Non-pigmented ciliary epithelial cell (primary cell): ENCODE results near the gene GALNT12.

Experiments
- DNase-seq: peaks from one replicate; pipeline ENCODE4 v3.0.0-alpha.2; 2010; ENCODE audit warnings: low read depth

GALNT12 gene

DNA sequence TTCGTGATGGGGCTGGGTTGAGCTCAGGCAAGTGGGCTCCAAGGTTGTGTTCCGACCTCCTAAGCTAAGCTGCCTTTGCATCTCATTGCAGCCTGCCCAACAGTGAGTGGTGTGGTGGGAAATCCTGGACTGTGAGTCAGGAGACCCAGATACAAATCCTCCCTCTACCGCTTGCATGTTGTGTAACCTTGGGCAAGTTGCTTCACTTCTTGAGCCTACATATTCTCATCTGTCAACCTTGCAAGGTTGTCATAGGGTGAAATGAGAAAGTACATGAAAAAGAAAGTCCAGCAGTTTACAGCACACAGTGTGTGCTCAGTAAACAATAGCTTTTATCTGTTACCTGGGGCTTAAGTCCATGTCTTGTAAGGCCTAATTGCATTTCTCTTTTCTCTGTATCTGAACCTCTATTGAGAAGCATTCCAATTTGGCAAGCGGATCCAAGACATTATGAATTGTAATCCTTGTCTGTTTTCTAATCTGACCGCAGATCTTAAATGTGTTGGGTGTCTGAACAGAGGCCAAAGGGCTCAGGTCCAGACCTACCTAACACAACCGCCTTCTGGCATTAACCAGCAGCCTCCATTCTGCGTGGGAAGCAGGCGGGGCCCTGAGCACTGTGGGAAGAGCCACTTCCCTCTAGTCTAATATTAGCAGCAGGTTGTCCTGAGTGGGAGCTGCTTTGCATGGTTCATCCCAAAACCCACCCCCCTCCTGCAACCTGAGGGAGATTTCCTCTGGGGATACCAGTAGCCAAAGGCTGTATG lies 1.8 kb upstream of the GALNT12 start:
- peak; percentile 67 for DNase-seq

DNA sequence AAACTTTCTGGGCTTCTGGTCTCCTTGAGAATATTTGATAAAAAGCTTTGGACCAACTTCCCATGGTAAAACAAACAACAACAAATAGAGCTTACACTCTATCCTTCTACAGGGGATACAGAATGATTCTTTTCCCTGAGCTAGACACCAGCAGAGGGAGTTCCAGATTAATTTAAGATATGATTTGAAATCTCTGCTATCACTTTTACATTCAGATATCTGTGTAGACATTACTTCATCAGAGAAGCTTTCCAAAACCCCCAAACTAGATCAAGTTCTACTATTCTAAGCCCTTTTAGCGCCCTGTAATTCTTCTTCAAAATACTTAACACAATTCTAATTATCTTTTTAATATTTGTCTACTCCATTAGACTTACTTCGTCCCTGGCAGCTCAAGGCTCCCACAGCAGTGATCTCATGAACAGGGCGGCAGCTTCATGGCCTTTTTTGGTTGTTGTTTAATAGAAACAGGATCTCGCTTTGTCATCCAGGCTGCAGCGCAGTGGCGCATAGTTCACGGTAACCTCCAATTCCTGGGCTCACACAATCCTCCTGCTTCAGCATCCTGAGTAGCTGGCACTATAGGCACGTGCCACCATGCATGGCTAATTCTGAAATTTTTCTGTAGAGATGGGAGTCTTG lies 955 bp upstream of the GALNT12 start:
- DNase-seq = no peak

DNA sequence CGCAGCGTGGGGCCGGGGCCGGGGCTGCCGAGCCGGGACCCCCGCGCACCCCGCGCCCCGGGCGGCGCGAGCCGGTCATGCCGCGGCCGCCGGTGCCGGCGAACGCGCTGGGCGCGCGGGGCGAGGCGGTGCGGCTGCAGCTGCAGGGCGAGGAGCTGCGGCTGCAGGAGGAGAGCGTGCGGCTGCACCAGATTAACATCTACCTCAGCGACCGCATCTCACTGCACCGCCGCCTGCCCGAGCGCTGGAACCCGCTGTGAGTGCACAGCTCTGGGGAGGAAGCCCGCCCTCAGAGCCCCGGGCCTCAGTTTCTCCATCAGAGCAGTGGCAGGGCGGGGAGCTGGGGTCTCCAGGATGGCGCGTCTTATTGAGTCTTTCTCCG lies 335 bp downstream of the GALNT12 start:
- DNase-seq = no peak

DNA sequence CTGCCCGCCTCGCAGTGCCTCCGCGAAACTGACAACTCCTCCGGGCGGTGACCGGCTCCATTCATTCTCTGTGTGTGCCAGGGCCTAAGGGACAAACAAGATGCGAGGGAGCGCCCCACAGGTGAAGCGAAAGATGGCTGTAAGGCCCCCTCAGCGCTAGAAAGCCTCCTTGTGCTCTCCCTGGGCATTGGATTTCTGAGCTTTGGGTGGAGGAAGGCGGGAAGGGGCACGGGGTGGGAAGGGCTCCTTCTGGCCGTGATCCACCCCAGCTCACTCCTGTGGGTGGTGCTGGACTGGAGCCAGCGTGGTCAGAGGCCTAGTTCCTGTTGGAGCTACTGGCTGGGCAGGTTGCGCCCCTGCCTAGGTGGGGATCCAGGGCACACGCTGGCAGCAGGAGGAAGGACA lies 943 bp downstream of the GALNT12 start:
- DNase-seq = no peak

DNA sequence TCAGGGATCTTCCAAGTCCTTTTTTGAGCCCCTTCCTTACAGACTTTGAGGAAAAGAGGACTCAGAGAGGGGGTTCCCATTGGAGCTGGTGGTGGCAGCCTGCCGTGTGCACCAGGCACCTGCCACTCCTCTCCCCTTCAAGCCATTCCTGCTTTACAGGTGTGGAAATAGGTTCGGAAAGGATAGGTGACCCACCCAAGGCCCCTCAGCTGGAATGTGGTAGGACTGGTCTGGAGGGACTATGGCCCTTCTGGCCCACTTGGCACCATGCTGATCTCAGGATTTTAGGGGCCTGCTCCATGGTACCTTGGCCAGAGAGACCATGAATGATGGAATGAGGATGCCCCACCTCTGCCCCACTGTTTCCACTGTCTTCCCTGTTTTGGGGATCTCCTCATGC lies 1.4 kb downstream of the GALNT12 start:
- no peak for DNase-seq

DNA sequence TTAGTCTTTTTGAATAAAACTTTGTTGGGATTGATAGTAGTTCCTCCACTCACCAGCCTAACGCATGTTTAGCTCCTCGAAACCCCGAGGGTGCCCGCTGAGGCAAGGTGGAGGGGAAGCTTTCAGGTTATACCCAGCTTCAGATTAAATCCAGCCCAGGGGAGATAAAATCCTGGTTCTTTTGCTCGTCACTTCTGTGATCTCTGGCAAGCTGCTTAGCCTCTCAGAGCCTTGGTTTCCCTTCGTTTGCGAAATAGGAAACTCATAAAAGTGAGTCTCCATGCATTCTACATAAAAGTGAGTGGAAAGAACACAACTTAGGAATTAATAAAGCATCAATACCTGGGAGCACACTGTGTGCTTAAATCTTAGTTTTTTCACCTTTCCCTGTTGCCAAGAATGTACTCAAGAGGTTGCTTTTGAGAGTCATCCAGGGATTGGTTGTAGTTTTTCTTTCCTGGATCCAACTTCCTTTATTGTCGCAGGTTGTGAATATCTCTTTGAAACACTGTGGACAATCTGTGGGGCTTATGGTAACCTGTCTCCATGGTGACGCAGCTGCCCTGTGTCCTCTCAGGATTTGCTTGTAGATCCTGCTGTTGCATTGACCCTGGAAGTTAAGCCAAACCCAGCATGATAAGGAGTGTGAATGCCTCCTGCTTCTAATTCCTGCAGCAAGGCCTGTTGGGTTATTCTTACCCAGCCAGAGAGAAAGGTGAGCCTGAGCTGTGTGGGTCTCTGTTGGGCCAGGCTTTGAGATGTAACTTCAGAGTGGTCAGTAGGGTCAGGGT lies 2.0 kb downstream of the GALNT12 start:
- no peak for DNase-seq

DNA sequence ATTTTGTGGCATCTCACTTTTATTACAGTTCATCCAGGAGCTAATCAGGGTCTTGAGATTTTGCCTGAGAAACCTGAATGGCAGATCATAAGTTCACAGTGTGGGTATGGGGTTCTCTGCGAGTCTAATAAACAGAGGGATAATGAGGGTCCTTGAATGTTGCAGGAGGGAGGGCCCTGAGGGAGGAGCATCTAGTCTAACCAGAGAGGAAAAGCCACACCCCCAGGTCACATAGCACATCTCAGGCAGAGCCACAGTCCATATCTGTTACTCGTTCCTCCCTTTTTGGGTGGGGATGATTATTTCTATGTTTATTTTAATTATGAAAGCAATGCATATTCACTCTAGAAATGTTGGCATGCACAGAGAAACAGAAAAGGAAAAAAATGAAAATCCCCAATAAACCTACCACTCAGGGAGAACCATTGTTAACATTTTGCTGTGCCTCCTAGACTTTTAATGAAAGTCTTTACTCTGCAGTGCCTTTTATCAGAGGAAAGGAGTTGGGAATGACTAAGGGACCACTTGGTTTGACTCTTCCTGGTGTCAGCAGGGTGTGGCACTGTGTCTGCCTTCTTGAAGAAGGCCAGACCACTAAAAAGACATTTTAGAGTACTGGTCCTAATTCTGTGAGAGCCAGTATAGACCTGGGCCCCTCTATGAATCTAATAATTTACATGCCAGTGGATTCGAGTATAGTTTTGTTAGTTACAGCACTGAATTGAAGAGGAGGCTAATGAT lies 2.8 kb downstream of the GALNT12 start:
- no peak for DNase-seq

DNA sequence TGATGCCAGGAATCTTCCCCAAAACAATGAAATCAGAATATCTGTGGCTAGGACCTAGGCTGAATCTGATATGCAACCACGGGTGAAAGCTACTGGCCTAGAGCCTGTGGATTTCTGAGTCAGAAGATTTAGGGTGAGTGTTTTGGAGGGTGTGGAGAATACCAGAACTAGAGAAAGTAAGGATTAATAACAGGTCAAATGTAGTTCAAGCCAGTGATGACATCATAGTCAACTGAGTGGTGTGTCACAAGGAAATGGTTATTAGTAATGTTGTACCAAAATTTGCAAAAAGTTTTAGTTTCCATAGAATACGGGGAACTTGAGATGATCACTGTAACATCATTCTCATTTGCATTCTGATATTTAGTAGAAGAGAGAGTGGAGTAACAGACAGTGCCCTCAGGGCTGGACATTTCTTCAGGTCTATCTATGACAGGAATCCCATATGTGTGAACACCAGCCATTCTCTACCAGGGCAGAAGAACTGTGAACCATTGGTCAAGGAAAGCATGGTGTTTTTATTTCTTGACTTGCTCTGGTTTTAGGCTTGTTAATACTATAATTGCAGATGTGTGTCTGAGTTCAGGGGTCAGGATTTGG lies 3.7 kb downstream of the GALNT12 start:
- peak; percentile 96 for DNase-seq

DNA sequence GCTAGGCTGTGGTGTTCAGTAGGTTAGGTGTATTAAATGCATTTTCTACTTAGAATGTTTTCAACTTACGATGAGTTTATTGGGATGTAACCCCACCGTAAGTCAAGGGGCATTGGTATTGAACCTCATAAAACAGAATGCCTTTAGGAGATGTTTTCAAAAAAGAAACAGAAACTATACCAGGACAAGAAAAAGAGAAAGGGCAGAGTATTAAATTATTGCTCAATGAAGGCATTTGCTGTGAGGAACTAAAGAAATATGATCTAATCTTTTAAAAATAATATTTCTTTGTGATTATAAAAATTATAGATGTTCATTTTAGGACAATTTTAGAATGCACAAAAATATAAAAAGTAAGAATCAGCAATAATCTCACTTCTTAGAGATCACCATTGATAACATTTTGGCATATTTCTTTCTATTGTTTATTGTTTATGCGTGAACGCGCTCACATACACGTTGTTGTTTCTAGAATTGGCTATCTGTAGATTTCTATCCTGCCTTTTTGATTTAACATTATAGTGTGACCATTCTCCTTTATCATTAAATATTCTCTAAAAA lies 8.0 kb downstream of the GALNT12 start:
- DNase-seq = no peak

DNA sequence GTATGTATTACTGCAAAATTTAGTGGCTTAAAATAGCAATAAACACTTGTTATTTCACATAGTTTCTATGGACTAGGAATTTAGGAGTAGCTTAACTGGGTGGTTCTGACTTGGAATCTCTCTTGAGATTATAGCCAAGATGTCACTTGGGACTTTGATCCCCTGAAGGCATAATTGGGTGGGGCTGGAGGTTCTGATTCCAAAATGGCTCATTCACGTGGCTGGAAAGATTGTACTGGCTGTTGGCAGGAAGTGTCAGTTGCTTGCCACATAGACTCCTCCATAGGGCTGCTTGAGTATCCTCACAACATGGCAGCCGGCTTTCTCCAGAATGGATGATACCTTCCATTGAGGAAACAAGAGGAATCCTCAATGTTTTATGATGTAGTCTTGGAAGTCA lies 11.3 kb downstream of the GALNT12 start:
- no peak for DNase-seq

DNA sequence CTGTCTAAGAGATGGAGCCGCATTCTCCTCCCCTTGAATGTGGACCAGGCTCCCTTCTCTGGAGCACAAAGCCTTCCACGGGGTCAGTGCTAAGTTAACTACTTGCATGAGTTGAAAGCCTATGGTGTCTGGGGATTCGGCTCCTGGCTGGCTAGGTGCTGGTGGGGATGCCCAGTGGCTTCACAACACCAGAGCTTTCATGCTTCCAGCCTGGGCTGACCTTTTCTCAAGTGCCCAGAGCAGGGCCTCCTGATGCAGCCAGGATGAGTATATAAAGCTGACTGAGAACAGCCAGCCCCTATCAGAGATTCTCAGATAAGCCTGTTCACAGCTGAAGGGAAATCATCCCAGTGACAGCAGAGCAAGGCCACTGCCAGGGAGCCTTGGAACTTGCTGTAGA lies 11.8 kb downstream of the GALNT12 start:
- no peak for DNase-seq

DNA sequence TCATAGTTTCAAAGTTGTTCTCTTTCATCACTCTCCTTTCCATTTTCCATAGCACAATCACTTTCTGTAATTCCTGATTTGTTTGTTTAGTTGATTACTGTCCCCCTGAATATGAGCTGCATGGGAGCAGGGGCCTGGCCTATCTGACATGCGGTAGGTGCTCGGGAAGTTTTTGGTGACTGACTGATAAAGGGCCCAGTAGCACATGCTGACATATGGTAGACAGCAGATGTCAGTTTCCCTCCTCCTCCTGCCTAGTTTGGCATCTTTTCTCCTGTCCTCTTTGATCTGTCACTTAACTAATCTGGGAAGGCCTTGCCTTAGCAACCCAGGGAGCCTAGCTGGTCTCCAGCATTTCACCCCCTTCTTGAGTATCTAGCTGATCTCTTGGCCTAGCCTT lies 14.4 kb downstream of the GALNT12 start:
- DNase-seq = no peak

DNA sequence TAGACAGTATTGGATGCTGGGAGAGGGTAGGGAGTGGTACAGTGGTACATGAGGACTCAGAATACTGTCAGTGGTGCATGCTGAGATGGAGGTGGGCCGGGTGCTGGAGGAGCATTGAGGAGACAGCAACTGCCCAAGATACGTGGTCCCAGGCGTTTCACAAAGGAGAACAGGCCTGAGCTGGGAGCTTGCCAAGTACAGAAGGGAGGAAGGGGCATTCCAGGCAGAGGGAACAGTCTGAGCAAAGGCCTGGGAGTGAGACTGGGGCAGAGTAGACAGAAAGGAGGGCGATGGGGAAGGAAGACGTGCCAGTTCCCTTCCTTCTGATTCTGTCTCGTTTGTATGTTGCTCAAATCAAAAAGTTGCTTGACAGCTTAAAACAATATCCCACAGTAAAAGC lies 15.2 kb downstream of the GALNT12 start:
- no peak for DNase-seq

DNA sequence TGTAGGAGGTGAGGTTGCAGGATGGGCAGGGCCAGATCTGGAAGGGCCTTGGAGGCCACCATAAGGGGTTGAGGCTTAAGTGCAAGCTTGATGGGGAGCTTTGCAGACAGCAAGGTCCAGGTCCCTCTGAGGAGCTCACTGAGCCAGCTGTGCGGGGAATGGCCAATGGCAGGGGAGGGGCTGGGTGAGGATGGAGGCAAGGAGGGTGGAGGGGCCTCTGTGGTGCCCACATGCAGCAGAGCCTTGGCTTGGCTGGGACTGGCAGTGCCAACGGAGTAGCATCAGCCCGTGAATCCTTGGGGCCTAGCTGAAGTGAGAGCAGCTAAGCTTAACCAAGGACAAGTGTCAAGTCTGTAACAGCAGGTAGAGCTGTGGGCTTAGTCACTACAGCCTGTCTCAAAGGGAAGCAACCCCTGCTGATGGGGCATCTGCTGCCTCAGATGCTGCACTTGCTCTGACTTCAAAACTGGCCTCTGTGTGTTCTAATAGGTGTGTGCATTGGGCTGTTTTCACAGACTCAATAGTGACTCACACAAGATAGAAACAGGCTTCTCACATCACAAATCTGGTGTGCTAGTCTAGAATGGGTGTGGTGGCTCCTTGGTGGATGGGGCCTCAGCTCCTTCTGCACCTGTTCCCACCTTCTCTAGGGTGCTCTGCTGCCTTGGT lies 16.3 kb downstream of the GALNT12 start:
- DNase-seq = no peak

DNA sequence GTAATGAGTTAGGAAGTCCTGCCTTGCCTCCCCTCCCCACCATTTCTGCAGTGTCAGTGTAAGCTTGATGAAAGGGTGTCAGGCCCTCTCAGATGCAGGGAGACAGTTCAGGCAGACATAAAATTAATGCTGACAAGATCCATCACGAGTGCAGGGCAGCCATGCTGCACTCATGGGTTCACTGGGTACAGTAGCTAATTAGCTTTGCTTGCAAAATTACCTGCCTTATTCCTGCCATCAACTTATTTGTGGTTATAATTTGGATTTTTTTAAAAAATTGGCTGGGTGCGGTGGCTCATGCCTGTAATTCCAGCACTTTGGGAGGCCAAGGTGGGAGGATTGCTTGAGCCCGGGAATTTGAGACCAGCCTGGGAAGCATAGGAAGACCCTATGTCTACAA lies 17.9 kb downstream of the GALNT12 start:
- DNase-seq = no peak

DNA sequence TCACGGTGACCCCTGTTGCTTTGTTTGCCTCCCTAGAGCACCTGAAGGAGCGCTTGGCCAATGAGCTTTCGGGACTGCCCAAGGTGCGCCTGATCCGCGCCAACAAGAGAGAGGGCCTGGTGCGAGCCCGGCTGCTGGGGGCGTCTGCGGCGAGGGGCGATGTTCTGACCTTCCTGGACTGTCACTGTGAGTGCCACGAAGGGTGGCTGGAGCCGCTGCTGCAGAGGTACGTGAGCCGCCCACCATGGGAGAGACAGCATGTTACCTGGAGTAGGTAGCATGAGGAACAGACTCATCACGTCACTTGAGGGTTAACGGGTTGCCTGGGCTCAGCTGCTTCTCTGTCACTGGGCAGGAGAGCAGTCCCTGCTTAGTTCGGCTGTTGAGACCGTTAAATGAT lies 19.2 kb downstream of the GALNT12 start:
- no peak for DNase-seq

DNA sequence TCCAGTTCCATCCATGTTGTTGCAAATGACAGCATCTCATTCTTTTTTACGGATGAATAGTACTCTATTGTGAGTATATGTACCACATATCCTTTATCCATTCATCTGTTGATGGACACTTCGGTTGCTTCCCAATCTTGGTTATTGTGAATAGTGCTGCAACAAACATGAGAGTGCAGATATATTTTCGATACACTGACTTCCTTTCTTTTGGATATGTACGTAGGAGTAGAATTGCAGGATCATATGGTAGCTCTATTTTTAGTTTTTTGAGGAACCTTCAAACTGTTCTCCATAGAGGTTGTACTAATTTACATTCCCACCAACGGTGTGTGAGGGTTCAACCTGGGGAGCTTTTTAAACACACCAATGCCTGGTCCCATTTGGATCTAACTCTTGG lies 22.3 kb downstream of the GALNT12 start:
- DNase-seq = no peak

DNA sequence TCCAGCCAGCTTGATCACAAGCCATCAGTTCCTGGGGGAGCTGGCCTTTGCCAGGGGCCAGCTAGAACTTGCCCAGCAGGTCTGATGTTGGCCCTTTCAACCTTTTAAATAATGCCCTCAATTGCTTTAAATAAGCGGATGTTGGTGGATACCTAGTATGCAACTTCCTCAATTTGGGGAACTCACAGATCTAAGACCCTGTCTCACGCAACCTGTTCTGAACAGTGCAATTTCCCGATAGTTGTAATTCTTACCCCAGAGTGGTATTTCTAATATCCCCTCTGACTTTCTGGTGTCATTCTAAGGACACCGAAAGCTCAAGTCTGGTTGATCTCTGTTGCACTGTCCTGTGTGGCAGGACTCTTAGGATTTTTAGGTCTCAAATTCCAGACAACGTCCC lies 23.1 kb downstream of the GALNT12 start:
- DNase-seq = no peak

DNA sequence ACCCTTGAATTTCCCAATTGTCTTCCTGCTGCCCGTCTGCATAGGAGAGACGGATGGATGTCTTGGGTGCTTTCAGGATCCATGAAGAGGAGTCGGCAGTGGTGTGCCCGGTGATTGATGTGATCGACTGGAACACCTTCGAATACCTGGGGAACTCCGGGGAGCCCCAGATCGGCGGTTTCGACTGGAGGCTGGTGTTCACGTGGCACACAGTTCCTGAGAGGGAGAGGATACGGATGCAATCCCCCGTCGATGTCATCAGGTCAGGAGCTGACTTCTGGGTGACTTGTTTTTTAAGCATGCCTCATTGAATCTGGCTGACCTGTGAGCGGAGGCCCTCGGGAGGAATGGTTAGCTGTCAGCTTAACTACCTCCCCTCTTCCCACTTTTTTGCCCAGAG lies 24.2 kb downstream of the GALNT12 start:
- DNase-seq = no peak

DNA sequence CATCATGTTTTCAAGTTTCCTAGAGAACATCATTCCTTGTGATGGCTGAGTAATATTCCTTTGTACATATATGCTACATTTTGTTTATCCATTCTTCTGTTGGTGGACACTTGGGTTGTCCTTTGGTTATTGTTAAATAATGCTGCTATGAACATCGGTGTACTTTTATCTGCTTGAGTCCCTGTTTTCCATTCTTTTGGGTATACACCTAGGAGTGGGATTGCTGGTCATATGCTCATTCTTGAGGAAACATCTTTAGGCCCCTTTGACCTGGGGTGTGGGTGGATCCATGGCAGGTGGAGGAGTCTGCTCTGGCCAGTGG lies 25.3 kb downstream of the GALNT12 start:
- DNase-seq = no peak
